ENCODE data around the gene ECE2.

ECE2 gene

DNA sequence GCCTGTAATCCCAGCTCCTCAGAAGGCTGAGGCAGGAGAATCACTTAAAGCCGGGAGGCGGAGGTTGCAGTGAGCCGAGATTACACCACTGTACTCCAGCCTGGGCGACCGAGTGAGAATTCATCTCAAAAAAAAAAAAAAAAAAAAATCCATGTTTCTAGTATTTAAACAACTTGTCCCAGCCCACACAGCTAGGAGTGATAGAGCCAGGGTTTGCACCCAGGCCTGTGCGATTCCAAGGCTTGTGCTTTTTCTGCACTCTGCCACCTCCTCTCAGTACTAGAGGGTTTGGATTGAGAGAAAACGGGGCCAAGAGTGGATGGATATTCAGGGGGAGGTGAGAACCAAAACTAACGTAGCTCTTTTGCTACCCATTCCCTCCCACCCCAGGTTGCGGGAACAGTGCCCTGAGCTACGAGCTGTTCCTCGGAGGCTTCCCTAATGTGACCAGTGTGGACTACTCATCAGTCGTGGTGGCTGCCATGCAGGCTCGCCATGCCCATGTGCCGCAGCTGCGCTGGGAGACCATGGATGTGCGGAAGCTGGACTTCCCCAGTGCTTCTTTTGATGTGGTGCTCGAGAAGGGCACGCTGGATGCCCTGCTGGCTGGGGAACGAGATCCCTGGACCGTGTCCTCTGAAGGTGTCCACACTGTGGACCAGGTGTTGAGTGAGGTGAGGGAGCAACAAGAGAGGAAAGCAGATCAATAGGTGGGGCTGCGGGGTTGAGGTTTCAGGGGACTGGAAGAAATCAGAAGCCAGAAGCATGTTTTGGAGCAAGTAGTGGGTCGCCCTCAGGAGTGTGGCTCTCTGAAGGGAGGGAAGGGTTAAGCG lies 18.5 kb upstream of the ECE2 start (continued):
- TF ChIP-seq EGR2 (tag by site-specific recombination; IDR thresholded peaks at IDR 0.05; ENCODE audit: low read depth) (no peak), ZBTB48 (tag by site-specific recombination; IDR thresholded peaks at IDR 0.05) (no peak), ZNF433 (tag by site-specific recombination; IDR thresholded peaks at IDR 0.05; ENCODE audit: low read depth) (no peak), ZNF747 (tag by site-specific recombination; IDR thresholded peaks at IDR 0.05) (no peak), ZNF391 (tag by site-specific recombination; IDR thresholded peaks at IDR 0.05; ENCODE audit: borderline replicate concordance, low read depth) (no peak), MEIS1 (CRISPR knock-in tag; IDR thresholded peaks at IDR 0.05; ENCODE audit: borderline replicate concordance) (no peak), MYNN (tag by site-specific recombination; IDR thresholded peaks at IDR 0.05; ENCODE audit: borderline replicate concordance) (no peak), KLF7 (tag by site-specific recombination; IDR thresholded peaks at IDR 0.05; ENCODE audit: borderline replicate concordance) (no peak)
- TF ChIP-seq, protein P1, sequence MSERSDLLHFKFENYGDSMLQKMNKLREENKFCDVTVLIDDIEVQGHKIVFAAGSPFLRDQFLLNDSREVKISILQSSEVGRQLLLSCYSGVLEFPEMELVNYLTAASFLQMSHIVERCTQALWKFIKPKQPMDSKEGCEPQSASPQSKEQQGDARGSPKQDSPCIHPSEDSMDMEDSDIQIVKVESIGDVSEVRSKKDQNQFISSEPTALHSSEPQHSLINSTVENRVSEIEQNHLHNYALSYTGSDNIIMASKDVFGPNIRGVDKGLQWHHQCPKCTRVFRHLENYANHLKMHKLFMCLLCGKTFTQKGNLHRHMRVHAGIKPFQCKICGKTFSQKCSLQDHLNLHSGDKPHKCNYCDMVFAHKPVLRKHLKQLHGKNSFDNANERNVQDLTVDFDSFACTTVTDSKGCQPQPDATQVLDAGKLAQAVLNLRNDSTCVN (tag by site-specific recombination; optimal IDR thresholded peaks at IDR 0.05) = no peak
- TF ChIP-seq, protein P2, sequence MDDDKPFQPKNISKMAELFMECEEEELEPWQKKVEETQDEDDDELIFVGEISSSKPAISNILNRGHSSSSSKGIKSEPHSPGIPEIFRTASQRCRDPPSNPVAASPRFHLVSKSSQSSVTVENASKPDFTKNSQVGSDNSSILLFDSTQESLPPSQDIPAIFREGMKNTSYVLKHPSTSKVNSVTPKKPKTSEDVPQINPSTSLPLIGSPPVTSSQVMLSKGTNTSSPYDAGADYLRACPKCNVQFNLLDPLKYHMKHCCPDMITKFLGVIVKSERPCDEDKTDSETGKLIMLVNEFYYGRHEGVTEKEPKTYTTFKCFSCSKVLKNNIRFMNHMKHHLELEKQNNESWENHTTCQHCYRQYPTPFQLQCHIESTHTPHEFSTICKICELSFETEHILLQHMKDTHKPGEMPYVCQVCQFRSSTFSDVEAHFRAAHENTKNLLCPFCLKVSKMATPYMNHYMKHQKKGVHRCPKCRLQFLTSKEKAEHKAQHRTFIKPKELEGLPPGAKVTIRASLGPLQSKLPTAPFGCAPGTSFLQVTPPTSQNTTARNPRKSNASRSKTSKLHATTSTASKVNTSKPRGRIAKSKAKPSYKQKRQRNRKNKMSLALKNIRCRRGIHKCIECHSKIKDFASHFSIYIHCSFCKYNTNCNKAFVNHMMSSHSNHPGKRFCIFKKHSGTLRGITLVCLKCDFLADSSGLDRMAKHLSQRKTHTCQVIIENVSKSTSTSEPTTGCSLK (tag by site-specific recombination; IDR thresholded peaks at IDR 0.05) = no peak

DNA sequence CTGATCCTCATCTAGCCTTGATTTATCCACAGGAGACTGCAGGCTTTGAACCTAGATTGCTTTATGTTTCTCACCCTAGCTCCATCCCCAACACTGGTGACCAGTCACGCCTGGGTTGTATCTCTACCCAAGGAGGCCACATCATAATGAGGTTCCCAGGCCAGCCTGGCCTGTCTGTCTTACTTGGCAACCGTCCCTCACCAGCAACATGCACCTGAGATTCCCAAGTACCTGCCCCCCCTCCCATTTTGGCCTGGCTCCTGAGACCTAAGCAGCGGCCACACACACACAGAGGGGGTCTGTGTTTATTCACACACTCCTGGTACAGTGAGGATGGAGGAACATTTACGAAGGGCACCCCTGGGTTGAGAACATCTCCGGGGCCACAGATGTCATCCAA lies 16.9 kb upstream of the ECE2 start:
- ChIA-PET POLR2A (interaction anchor here (1.6 kb wide), 1 partner anchor 9 kb away, joined by 4 read pairs; the partner anchor contains the start of gene EEF1AKMT4), CTCF (interaction anchor here (1.4 kb wide), 1 partner anchor 9 kb away, joined by 3 read pairs; the partner anchor contains the start of gene EEF1AKMT4)
- H3K36me3 ChIP-seq (ENCODE audit: control insufficient read depth in 2 of 2, insufficient read depth in 1 of 2, low read length in 2 of 2) = peaks cover 0 to 6% of the 10 kb centered on the region in 2 experiments; a peak in 1 of 3 replicates
- no peak overlapping the region for H3K27ac ChIP-seq (ENCODE audit: extremely low read depth, low read depth, low read length)
- no peak overlapping the region for H3K4me3 ChIP-seq (ENCODE audit: low read depth, low read length)
- TF ChIP-seq, protein P3, sequence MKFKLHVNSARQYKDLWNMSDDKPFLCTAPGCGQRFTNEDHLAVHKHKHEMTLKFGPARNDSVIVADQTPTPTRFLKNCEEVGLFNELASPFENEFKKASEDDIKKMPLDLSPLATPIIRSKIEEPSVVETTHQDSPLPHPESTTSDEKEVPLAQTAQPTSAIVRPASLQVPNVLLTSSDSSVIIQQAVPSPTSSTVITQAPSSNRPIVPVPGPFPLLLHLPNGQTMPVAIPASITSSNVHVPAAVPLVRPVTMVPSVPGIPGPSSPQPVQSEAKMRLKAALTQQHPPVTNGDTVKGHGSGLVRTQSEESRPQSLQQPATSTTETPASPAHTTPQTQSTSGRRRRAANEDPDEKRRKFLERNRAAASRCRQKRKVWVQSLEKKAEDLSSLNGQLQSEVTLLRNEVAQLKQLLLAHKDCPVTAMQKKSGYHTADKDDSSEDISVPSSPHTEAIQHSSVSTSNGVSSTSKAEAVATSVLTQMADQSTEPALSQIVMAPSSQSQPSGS (tag by site-specific recombination; IDR thresholded peaks at IDR 0.05; ENCODE audit: low read depth) = no peak
- TF ChIP-seq RBAK (tag by site-specific recombination; IDR thresholded peaks at IDR 0.05) (no peak), BCL11B (tag by site-specific recombination; IDR thresholded peaks at IDR 0.05; ENCODE audit: low read depth) (no peak), ZBTB7A (tag by site-specific recombination; IDR thresholded peaks at IDR 0.05; ENCODE audit: low read depth) (no peak), ZNF16 (tag by site-specific recombination; IDR thresholded peaks at IDR 0.05; ENCODE audit: low read depth) (no peak), ZNF549 (tag by site-specific recombination; IDR thresholded peaks at IDR 0.05) (no peak), ZXDB (tag by site-specific recombination; IDR thresholded peaks at IDR 0.05) (no peak), ZNF184 (tag by site-specific recombination; IDR thresholded peaks at IDR 0.05) (no peak), ZNF157 (tag by site-specific recombination; IDR thresholded peaks at IDR 0.05) (no peak), ZFP41 (tag by site-specific recombination; IDR thresholded peaks at IDR 0.05; ENCODE audit: borderline replicate concordance) (no peak), ZNF114 (tag by site-specific recombination; IDR thresholded peaks at IDR 0.05) (no peak), YY2 (tag by site-specific recombination; IDR thresholded peaks at IDR 0.05) (no peak), ZNF473 (tag by site-specific recombination; IDR thresholded peaks at IDR 0.05) (no peak), ZNF792 (tag by site-specific recombination; IDR thresholded peaks at IDR 0.05) (no peak), ZNF747 (tag by site-specific recombination; IDR thresholded peaks at IDR 0.05) (no peak)
- TF ChIP-seq, protein P4, sequence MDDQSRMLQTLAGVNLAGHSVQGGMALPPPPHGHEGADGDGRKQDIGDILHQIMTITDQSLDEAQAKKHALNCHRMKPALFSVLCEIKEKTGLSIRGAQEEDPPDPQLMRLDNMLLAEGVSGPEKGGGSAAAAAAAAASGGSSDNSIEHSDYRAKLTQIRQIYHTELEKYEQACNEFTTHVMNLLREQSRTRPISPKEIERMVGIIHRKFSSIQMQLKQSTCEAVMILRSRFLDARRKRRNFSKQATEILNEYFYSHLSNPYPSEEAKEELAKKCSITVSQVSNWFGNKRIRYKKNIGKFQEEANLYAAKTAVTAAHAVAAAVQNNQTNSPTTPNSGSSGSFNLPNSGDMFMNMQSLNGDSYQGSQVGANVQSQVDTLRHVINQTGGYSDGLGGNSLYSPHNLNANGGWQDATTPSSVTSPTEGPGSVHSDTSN (CRISPR knock-in tag; IDR thresholded peaks at IDR 0.05) = no peak
- TF ChIP-seq, protein P5, sequence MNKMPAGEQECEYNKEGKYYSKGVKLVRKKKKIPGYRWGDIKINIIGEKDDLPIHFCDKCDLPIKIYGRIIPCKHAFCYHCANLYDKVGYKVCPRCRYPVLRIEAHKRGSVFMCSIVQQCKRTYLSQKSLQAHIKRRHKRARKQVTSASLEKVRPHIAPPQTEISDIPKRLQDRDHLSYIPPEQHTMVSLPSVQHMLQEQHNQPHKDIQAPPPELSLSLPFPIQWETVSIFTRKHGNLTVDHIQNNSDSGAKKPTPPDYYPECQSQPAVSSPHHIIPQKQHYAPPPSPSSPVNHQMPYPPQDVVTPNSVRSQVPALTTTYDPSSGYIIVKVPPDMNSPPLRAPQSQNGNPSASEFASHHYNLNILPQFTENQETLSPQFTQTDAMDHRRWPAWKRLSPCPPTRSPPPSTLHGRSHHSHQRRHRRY (tag by site-specific recombination; IDR thresholded peaks at IDR 0.05) = no peak
- TF ChIP-seq, protein P6, sequence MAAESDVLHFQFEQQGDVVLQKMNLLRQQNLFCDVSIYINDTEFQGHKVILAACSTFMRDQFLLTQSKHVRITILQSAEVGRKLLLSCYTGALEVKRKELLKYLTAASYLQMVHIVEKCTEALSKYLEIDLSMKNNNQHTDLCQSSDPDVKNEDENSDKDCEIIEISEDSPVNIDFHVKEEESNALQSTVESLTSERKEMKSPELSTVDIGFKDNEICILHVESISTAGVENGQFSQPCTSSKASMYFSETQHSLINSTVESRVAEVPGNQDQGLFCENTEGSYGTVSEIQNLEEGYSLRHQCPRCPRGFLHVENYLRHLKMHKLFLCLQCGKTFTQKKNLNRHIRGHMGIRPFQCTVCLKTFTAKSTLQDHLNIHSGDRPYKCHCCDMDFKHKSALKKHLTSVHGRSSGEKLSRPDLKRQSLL (tag by site-specific recombination; IDR thresholded peaks at IDR 0.05) = no peak
- H3K9me3 ChIP-seq (ENCODE audit: control insufficient read depth, insufficient read depth, low read depth, low read length) = no peaks in the 10 kb centered on the region
- no peaks in the 10 kb centered on the region; the same call in 1 of the 2 replicates for H3K4me1 ChIP-seq (ENCODE audit: control insufficient read depth, insufficient read depth, low read length)

Data from HEK293 (cell line).